ENCODE data around the gene GRK5. TPM values are rescaled to one million over a fixed set of nuclear protein-coding genes. Genes with fewer than 3 reads are reported as not detected.

GRK5 gene
- total RNA-seq, 1 experiment from 2014 or later, result 2.3 TPM

- no peak for ATAC-seq
- POLR2A ChIA-PET, result no interaction called here
- H3K4me1 Mint-ChIP-seq, result peaks cover 38% of the 10 kb centered on the region
Measured at GRCh38 chr10:119314061-119314460, 106.7 kb downstream of the GRK5 start.

GRCh38 chr10:119314486-119314885 is 107.1 kb downstream of the GRK5 start:
- TF ChIP-seq ZNF423 (CRISPR knock-in tag; IDR thresholded peaks at IDR 0.05) (no peak), ZNF121 (CRISPR knock-in tag; IDR thresholded peaks at IDR 0.05) (no peak), ARID4B (CRISPR knock-in tag; IDR thresholded peaks at IDR 0.05; ENCODE audit: borderline replicate concordance) (no peak), KAT7 (CRISPR knock-in tag; IDR thresholded peaks at IDR 0.05; ENCODE audit: borderline replicate concordance) (no peak), IRF1 (CRISPR knock-in tag; IDR thresholded peaks at IDR 0.05) (no peak), NFYB (CRISPR knock-in tag; conservative IDR thresholded peaks at IDR 0.05; ENCODE audit: low read depth) (no peak), NR1H2 (CRISPR knock-in tag; IDR thresholded peaks at IDR 0.05) (no peak), ZBTB43 (CRISPR knock-in tag; IDR thresholded peaks at IDR 0.05) (no peak), E2F1 (CRISPR knock-in tag; IDR thresholded peaks at IDR 0.05) (no peak), ATF3 (CRISPR knock-in tag; conservative IDR thresholded peaks at IDR 0.05) (no peak), IRF2 (CRISPR knock-in tag; IDR thresholded peaks at IDR 0.05; ENCODE audit: borderline replicate concordance, low read depth) (no peak), TEAD4 (CRISPR knock-in tag; IDR thresholded peaks at IDR 0.05) (no peak), RORB (CRISPR knock-in tag; IDR thresholded peaks at IDR 0.05) (no peak), JAZF1 (CRISPR knock-in tag; IDR thresholded peaks at IDR 0.05) (no peak), RELA (CRISPR knock-in tag; IDR thresholded peaks at IDR 0.05; ENCODE audit: borderline replicate concordance) (no peak), TP53 (CRISPR knock-in tag; IDR thresholded peaks at IDR 0.05) (no peak), MXD4 (CRISPR knock-in tag; IDR thresholded peaks at IDR 0.05; ENCODE audit: borderline replicate concordance) (no peak), CBFB (CRISPR knock-in tag; IDR thresholded peaks at IDR 0.05; ENCODE audit: low read depth) (no peak)
- H3K4me1 Mint-ChIP-seq, result peaks cover 42% of the 10 kb centered on the region
- DNase-seq (ENCODE audit: low spot score), result no peak
- POLR2A ChIA-PET, result no interaction called here
- no peaks in the 10 kb centered on the region for H3K27me3 Mint-ChIP-seq (ENCODE audit: low read depth)
- ATAC-seq, result no peak
- H3K4me3 Mint-ChIP-seq, result no peak overlapping the region
- CTCF ChIA-PET, result no interaction called here
- H3K9me3 Mint-ChIP-seq, result peaks cover 9% of the 10 kb centered on the region
- no peak overlapping the region for H3K27ac Mint-ChIP-seq
- no peaks in the 10 kb centered on the region for H3K36me3 Mint-ChIP-seq

More at GRCh38 chr10:119314061-119314460, 106.7 kb downstream of the GRK5 start:
- Mint-ChIP-seq H3K36me3 (no peaks in the 10 kb centered on the region), H3K27ac (no peak overlapping the region), H3K4me3 (no peak overlapping the region), H3K27me3 (ENCODE audit: low read depth) (no peaks in the 10 kb centered on the region), H3K9me3 (peaks cover 9% of the 10 kb centered on the region)
- CTCF ChIA-PET, result no interaction called here
- no peak for TF ChIP-seq USF2 (CRISPR knock-in tag; IDR thresholded peaks at IDR 0.05)
- TF ChIP-seq SMAD4 (CRISPR knock-in tag; IDR thresholded peaks at IDR 0.05), result no peak
- TF ChIP-seq NR3C1 (CRISPR knock-in tag; conservative IDR thresholded peaks at IDR 0.05; ENCODE audit: low read depth), result no peak
- no peak for TF ChIP-seq NFE2L1 (CRISPR knock-in tag; IDR thresholded peaks at IDR 0.05)
- TF ChIP-seq PRRX2 (CRISPR knock-in tag; IDR thresholded peaks at IDR 0.05), result no peak
- no peak for DNase-seq (ENCODE audit: low spot score)
